Astrocyte of the spinal cord (primary cell): Measurements from ENCODE around the gene APBA2.
A peak's percentile ranks its signal among the peaks of the same experiment; 100 is the strongest.
"Not testable (repeated sequence)": the region's sequence is repeated elsewhere in the genome, so short reads cannot be mapped to it uniquely, and the experiment has no call there.

Source experiments
- DNase-seq: peaks from one replicate; pipeline ENCODE4 v3.0.0; 2011; ENCODE audit warnings: low read depth, low spot score
- H3K4me3 ChIP-seq: 2 replicates; pipeline ENCODE4 v1.5.1; 2011; ENCODE audit warnings: low read depth, mild to moderate bottlenecking, low read length, moderate library complexity
- CTCF ChIP-seq: IDR thresholded peaks from 2 replicates; pipeline ENCODE4 v1.5.1; 2012; ENCODE audit warnings: low read depth, mild to moderate bottlenecking, low read length, inconsistent platforms
- in situ Hi-C: cut with HindIII; loops from 2 replicates; pipeline ENCODE4 v1.10.0; 2017; ENCODE audit warnings: low sequenced_read_pairs

The APBA2 gene

GRCh38 chr15:28885630-28886430, at the start of gene APBA2:
Gene APBA2, plus strand, starts transcription at chr15:28885974. Its CDS starts 167,911 bp downstream, at chr15:29053885.
- peak; percentile 18 for TF ChIP-seq CTCF

GRCh38 chr15:28840285-28840684, 45.5 kb upstream of the APBA2 start:
- in situ Hi-C loops, DNase-seq, H3K4me3 ChIP-seq: not testable (repeated sequence)

More at GRCh38 chr15:28885630-28886430, at the start of gene APBA2:
- in situ Hi-C loops, result no loop called here
- peak; percentile 37 for DNase-seq
- peak within 1 kb of the TSS; percentile 50 for H3K4me3 ChIP-seq

GRCh38 chr15:28842210-28842609, 43.6 kb upstream of the APBA2 start:
- in situ Hi-C loops, DNase-seq, H3K4me3 ChIP-seq: not testable (repeated sequence)

GRCh38 chr15:28843520-28843919, 42.3 kb upstream of the APBA2 start:
- DNase-seq, in situ Hi-C loops, H3K4me3 ChIP-seq: not testable (repeated sequence)

GRCh38 chr15:28844147-28844546, 41.6 kb upstream of the APBA2 start:
- in situ Hi-C loops, DNase-seq, H3K4me3 ChIP-seq: not testable (repeated sequence)

- DNase-seq, H3K4me3 ChIP-seq, in situ Hi-C loops: not testable (repeated sequence)
These were observed 38.5 kb upstream of the APBA2 start for GRCh38 chr15:28847247-28847646.

GRCh38 chr15:28847959-28848358, 37.8 kb upstream of the APBA2 start:
- H3K4me3 ChIP-seq, DNase-seq, in situ Hi-C loops: not testable (repeated sequence)

- DNase-seq, H3K4me3 ChIP-seq, in situ Hi-C loops: not testable (repeated sequence)
These were observed 37.3 kb upstream of the APBA2 start, which contains the start of gene GOLGA6L7 for GRCh38 chr15:28848521-28848920. Gene GOLGA6L7, minus strand, starts transcription at chr15:28848644. Its CDS starts 95 bp downstream, at chr15:28848549.

GRCh38 chr15:28849271-28849670, 36.5 kb upstream of the APBA2 start:
- H3K4me3 ChIP-seq, in situ Hi-C loops: not testable (repeated sequence)

GRCh38 chr15:28849766-28850165, 36.0 kb upstream of the APBA2 start:
- in situ Hi-C loops, H3K4me3 ChIP-seq, DNase-seq: not testable (repeated sequence)

More at GRCh38 chr15:28849271-28849670, 36.5 kb upstream of the APBA2 start:
- DNase-seq, result not testable (repeated sequence)

GRCh38 chr15:28853654-28854053, 32.1 kb upstream of the APBA2 start:
- in situ Hi-C loops, DNase-seq, H3K4me3 ChIP-seq: not testable (repeated sequence)

- H3K4me3 ChIP-seq, in situ Hi-C loops, DNase-seq: not testable (repeated sequence)
These were observed 31.2 kb upstream of the APBA2 start for GRCh38 chr15:28854578-28854977.
